Raji (cell line): ENCODE data around the gene ABHD3.

Experiments used
- POLR2A ChIP-seq: IDR thresholded peaks from 2 replicates; pipeline ENCODE4 v1.6.1; 2011; ENCODE audit warnings: low read depth, low read length, control low read depth; ENCODE audit not compliant: insufficient read depth

The ABHD3 gene

GRCh38 chr18:21612125-21613039 is 92.2 kb downstream of the ABHD3 start, which contains the start of gene SNRPD1:
SNRPD1 (plus strand) TSS chr18:21612314; CDS start chr18:21612430, 116 bp downstream.
- TF ChIP-seq POLR2A: peak; percentile 96

DNA sequence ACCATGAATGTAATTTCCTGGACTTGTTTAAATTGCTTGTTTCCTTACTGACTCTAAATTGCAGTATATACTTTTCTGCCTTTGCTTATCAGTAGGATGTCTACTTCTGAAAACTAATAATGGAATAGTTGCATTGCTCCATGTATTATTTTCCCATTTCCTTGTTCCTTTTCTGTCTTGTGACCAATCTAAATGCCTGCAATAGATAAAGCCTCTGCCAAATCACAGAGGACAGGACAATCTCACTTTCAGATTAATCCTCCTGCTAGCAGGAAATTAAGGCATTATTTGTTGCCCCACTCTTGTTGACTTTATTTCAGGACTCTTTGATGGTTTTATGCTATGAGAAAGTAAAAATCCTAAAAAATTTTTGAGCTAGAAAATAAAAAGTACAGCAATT is 99.4 kb downstream of the ABHD3 start:
- TF ChIP-seq POLR2A: no peak

DNA sequence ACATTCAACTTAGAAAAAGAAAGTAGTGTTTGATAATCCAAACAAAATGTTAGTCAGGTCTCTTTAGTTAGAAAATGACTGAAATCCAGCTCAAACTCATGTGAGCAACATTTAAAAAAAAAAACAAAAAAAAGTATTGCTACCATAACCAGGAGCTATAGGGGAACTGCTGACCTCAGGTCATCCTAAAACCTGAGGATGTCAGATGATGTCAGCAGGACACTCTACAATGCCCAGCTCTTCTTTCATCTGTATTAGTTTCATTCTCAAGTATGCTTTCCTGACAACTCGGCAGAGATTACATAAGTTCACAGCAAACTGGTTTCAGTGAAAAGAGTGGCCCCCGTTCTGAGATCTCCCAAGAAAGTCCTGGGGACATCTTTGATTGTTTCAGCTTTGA is 99.9 kb downstream of the ABHD3 start:
- TF ChIP-seq POLR2A: no peak

- TF ChIP-seq POLR2A: no peak
Observed at GRCh38 chr18:21602299-21602587, 102.3 kb downstream of the ABHD3 start.
